H9 (cell line): ENCODE data around the gene PRICKLE3. TPM values are rescaled to one million over a fixed set of nuclear protein-coding genes. Genes with fewer than 3 reads are reported as not detected.
A peak's percentile ranks its signal among the peaks of the same experiment; 100 is the strongest.

ENCODE experiments used
- DNase-seq: peaks from one replicate; pipeline ENCODE4 v3.0.0-alpha.2; 2017
- H2AFZ ChIP-seq: one replicate; pipeline ENCODE4 v1.6.1; 2013; ENCODE audit warnings: mild to moderate bottlenecking, low read length, control low read depth, moderate library complexity
- H2AK5ac ChIP-seq: 2 replicates; pipeline ENCODE4 v1.6.1; 2013; ENCODE audit warnings: low read length, control low read depth, mixed read lengths; ENCODE audit not compliant: insufficient read length
- H2BK120ac ChIP-seq: one replicate; pipeline ENCODE4 v1.6.1; 2013; ENCODE audit warnings: low read depth, mild to moderate bottlenecking, low read length, control low read depth, inconsistent platforms; ENCODE audit not compliant: poor library complexity, severe bottlenecking
- H2BK12ac ChIP-seq: 2 replicates; pipeline ENCODE4 v1.6.1; 2013; ENCODE audit warnings: low read length, control low read depth, mixed read lengths, low read depth; ENCODE audit not compliant: insufficient read length
- H2BK15ac ChIP-seq: 2 replicates; pipeline ENCODE4 v1.6.1; 2013; ENCODE audit warnings: low read depth, low read length, control low read depth
- H2BK20ac ChIP-seq: one replicate; pipeline ENCODE4 v1.6.1; 2013; ENCODE audit warnings: low read depth, mild to moderate bottlenecking, low read length, control low read depth, inconsistent platforms; ENCODE audit not compliant: poor library complexity, severe bottlenecking
- H2BK5ac ChIP-seq: 2 replicates; pipeline ENCODE4 v1.6.1; 2013; ENCODE audit warnings: low read length, control low read depth, mixed read lengths; ENCODE audit not compliant: insufficient read length
- H3K14ac ChIP-seq: 2 replicates; pipeline ENCODE4 v1.6.1; 2013; ENCODE audit warnings: low read length, control low read depth; ENCODE audit not compliant: insufficient read depth
- H3K18ac ChIP-seq: 2 replicates; pipeline ENCODE4 v1.6.1; 2013; ENCODE audit warnings: low read depth, mild to moderate bottlenecking, mixed read lengths, low read length, control low read depth; ENCODE audit not compliant: insufficient read length
- H3K23ac ChIP-seq: 2 replicates; pipeline ENCODE4 v1.6.1; 2013; ENCODE audit warnings: low read length, control low read depth, mixed read lengths, low read depth; ENCODE audit not compliant: insufficient read length
- H3K23me2 ChIP-seq: 2 replicates; pipeline ENCODE4 v1.6.1; 2013; ENCODE audit warnings: low read depth, mild to moderate bottlenecking, mixed read lengths, low read length, control low read depth; ENCODE audit not compliant: insufficient read length, poor library complexity, severe bottlenecking
- H3K27ac ChIP-seq: 2 replicates; pipeline ENCODE4 v1.5.1; 2013; ENCODE audit warnings: low read length, control low read depth, mixed read lengths, low read depth; ENCODE audit not compliant: insufficient read length
- H3K27me3 ChIP-seq: 2 replicates; pipeline ENCODE4 v1.6.1; 2013; ENCODE audit warnings: low read length, control low read depth, inconsistent platforms; ENCODE audit not compliant: insufficient read depth
- H3K4ac ChIP-seq: 2 replicates; pipeline ENCODE4 v1.6.1; 2013; ENCODE audit warnings: low read depth, mild to moderate bottlenecking, control low read depth, inconsistent platforms, low read length, moderate library complexity
- H3K4me1 ChIP-seq: 2 replicates; pipeline ENCODE4 v1.6.1; 2013; ENCODE audit warnings: low read length, control low read depth, inconsistent platforms; ENCODE audit not compliant: insufficient read depth
- H3K4me2 ChIP-seq: 2 replicates; pipeline ENCODE4 v1.6.1; 2013; ENCODE audit warnings: low read length, control low read depth, mixed read lengths; ENCODE audit not compliant: insufficient read length, insufficient read depth
- H3K56ac ChIP-seq: 2 replicates; pipeline ENCODE4 v1.6.1; 2013; ENCODE audit warnings: low read depth, mild to moderate bottlenecking, mixed read lengths, low read length, control low read depth; ENCODE audit not compliant: insufficient read length
- H3K79me1 ChIP-seq: 2 replicates; pipeline ENCODE4 v1.6.1; 2013; ENCODE audit warnings: low read depth, mild to moderate bottlenecking, moderate library complexity, low read length, control low read depth, inconsistent platforms; ENCODE audit not compliant: insufficient read depth, poor library complexity, severe bottlenecking
- H3K79me2 ChIP-seq: 2 replicates; pipeline ENCODE4 v1.6.1; 2013; ENCODE audit warnings: low read length, control low read depth, inconsistent platforms; ENCODE audit not compliant: insufficient read depth
- H3K9ac ChIP-seq: 2 replicates; pipeline ENCODE4 v1.6.1; 2013; ENCODE audit warnings: low read length, control low read depth, mixed read lengths; ENCODE audit not compliant: insufficient read length; ENCODE audit errors: extremely low read depth
- H3K9me3 ChIP-seq: one replicate; pipeline ENCODE4 v1.6.1; 2013; ENCODE audit warnings: low read depth, low read length, inconsistent platforms; ENCODE audit not compliant: control insufficient read depth
- H3T11ph ChIP-seq: one replicate; pipeline ENCODE4 v1.6.1; 2013; ENCODE audit warnings: mild to moderate bottlenecking, low read length, control low read depth, inconsistent platforms
- H4K20me1 ChIP-seq: one replicate; pipeline ENCODE4 v1.6.1; 2013; ENCODE audit not compliant: control insufficient read depth, insufficient read length, insufficient read depth
- H4K5ac ChIP-seq: 2 replicates; pipeline ENCODE4 v1.6.1; 2013; ENCODE audit warnings: low read depth, mild to moderate bottlenecking, mixed read lengths, low read length, control low read depth; ENCODE audit not compliant: insufficient read length
- H4K8ac ChIP-seq: replicated peaks from 2 replicates; pipeline ENCODE4 v1.6.1; 2013; ENCODE audit warnings: low read length, control low read depth, mixed read lengths, low read depth; ENCODE audit not compliant: insufficient read length
- H4K91ac ChIP-seq: 2 replicates; pipeline ENCODE4 v1.6.1; 2013; ENCODE audit warnings: low read depth, mild to moderate bottlenecking, moderate library complexity, mixed read lengths, low read length, control low read depth; ENCODE audit not compliant: insufficient read length
- H3K27ac Mint-ChIP-seq, 3 experiments: 2 replicates in 2 of 3; 3 replicates in 1 of 3; pipeline ENCODE4 v1.8.0; 2020 to 2021; ENCODE audit warnings: mixed read lengths in 3 of 3, mild to moderate bottlenecking in 1 of 3, moderate library complexity in 1 of 3
- H3K27me3 Mint-ChIP-seq: 2 replicates; pipeline ENCODE4 v1.8.0; 2021; ENCODE audit warnings: low read depth, mild to moderate bottlenecking, moderate library complexity, mixed read lengths
- H3K36me3 Mint-ChIP-seq, 3 experiments: 2 replicates in 2 of 3; 3 replicates in 1 of 3; pipeline ENCODE4 v1.8.0; 2020 to 2021; ENCODE audit warnings: low read depth in 3 of 3, mixed read lengths in 3 of 3; ENCODE audit not compliant: insufficient read depth in 1 of 3
- H3K4me1 Mint-ChIP-seq, 2 experiments: 2 replicates each; pipeline ENCODE4 v1.8.0; 2020; ENCODE audit warnings: mixed read lengths in 2 of 2
- H3K4me3 Mint-ChIP-seq, 2 experiments: 2 replicates in 1 of 2; 3 replicates in 1 of 2; pipeline ENCODE4 v1.8.0; 2020 to 2021; ENCODE audit warnings: mild to moderate bottlenecking in 2 of 2, mixed read lengths in 2 of 2, moderate library complexity in 1 of 2
- H3K9me3 Mint-ChIP-seq, 2 experiments: 2 replicates in 1 of 2; 3 replicates in 1 of 2; pipeline ENCODE4 v1.8.0; 2020; ENCODE audit warnings: mild to moderate bottlenecking in 2 of 2, mixed read lengths in 2 of 2, moderate library complexity in 1 of 2
- WGBS: extraction: QIAGEN DNeasy Blood & Tissue Kit; methylation state at CpG from one replicate; pipeline ENCODE4 v1.1.7; 2013; ENCODE audit warnings: missing lambda C conversion rate, low lambda C conversion rate, mixed read lengths; ENCODE audit not compliant: insufficient read length; ENCODE audit errors: extremely low coverage; 5-methylcytosine and 5-hydroxymethylcytosine counted together
- total RNA-seq: library from RNA; stranded (reverse); gene quantifications from 2 replicates; pipeline ENCODE4 v1.2.1, GENCODE V29; 2021
- TF ChIP-seq, protein P1 (sequence below): fragments of 200-600 bp; sonication (generic); conservative IDR thresholded peaks from 3 replicates; pipeline ENCODE4 v1.8.0; 2021; ENCODE audit warnings: antibody characterized with exemption, mild to moderate bottlenecking

Gene PRICKLE3
- total RNA-seq, 1 experiment from 2014 or later, result 9.7 TPM

DNA sequence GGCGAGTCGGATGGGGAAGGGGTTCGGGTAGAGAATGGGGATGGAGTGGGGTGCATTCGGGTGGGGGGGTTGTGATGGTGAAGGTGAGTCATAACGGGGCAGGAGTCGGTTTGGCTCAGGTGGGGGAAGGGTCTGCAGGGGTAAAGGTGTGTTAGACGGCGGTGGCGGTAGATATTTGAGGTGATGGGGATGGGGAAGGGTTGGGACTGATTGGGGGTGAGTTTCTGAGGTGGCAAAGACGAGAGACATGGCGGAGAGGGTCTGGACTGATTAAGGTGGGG lies 13.1 kb upstream of the PRICKLE3 start:
- H2BK20ac ChIP-seq, result no peak overlapping the region
- H3K14ac ChIP-seq, result no peak overlapping the region
- H2AK5ac ChIP-seq, result no peak overlapping the region
- no peak overlapping the region for H2AFZ ChIP-seq
- H3K9me3 Mint-ChIP-seq, result peaks cover 73 to 82% of the 10 kb centered on the region in 2 experiments
- H3K9ac ChIP-seq, result no peak overlapping the region
- H3K9me3 ChIP-seq, result peaks cover 23% of the 10 kb centered on the region
- no peaks in the 10 kb centered on the region for H3K27me3 ChIP-seq
- no peak overlapping the region for H2BK15ac ChIP-seq
- H3K23ac ChIP-seq, result no peak overlapping the region
- 100% methylated on average over 2 of the region's 11 CpGs for WGBS
- H3K56ac ChIP-seq, result no peak overlapping the region
- H3K27ac Mint-ChIP-seq, result no peak overlapping the region
- no peak overlapping the region for H3K27ac ChIP-seq
- H3K79me1 ChIP-seq, result no peaks in the 10 kb centered on the region
- no peaks in the 10 kb centered on the region for H4K20me1 ChIP-seq
- TF ChIP-seq, protein P1, sequence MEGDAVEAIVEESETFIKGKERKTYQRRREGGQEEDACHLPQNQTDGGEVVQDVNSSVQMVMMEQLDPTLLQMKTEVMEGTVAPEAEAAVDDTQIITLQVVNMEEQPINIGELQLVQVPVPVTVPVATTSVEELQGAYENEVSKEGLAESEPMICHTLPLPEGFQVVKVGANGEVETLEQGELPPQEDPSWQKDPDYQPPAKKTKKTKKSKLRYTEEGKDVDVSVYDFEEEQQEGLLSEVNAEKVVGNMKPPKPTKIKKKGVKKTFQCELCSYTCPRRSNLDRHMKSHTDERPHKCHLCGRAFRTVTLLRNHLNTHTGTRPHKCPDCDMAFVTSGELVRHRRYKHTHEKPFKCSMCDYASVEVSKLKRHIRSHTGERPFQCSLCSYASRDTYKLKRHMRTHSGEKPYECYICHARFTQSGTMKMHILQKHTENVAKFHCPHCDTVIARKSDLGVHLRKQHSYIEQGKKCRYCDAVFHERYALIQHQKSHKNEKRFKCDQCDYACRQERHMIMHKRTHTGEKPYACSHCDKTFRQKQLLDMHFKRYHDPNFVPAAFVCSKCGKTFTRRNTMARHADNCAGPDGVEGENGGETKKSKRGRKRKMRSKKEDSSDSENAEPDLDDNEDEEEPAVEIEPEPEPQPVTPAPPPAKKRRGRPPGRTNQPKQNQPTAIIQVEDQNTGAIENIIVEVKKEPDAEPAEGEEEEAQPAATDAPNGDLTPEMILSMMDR, result no peak
- H3T11ph ChIP-seq, result no peak overlapping the region
- no peak overlapping the region for H3K4ac ChIP-seq
- H3K4me2 ChIP-seq, result peak overlapping the region; percentile 52
- H3K23me2 ChIP-seq, result peaks cover 14% of the 10 kb centered on the region
- no peaks in the 10 kb centered on the region for H3K79me2 ChIP-seq
- DNase-seq, result no peak
- peaks cover 11 to 18% of the 10 kb centered on the region in 2 experiments; a peak in 3 of 4 replicates for H3K4me1 Mint-ChIP-seq
- no peak overlapping the region for H4K5ac ChIP-seq
- H3K18ac ChIP-seq, result no peak overlapping the region
- H4K91ac ChIP-seq, result no peak overlapping the region
- no peaks in the 10 kb centered on the region for H3K4me1 ChIP-seq
- H2BK12ac ChIP-seq, result no peak overlapping the region
- peaks cover 16% of the 10 kb centered on the region for H3K27me3 Mint-ChIP-seq
- H3K4me3 Mint-ChIP-seq, result peak overlapping the region; percentile 53 to 84
- H4K8ac ChIP-seq, result no peak overlapping the region
- no peak overlapping the region for H2BK120ac ChIP-seq
- no peak overlapping the region for H2BK5ac ChIP-seq
- H3K36me3 Mint-ChIP-seq, result peaks cover 0 to 14% (median 5%) of the 10 kb centered on the region in 3 experiments; a peak in 5 of 7 replicates
